DOHH2 (cell line): ENCODE measurements around the gene GCC2.

Source experiments
- CTCF ChIP-seq: fragments of 200-600 bp; sonication (generic); IDR thresholded peaks from one replicate; pipeline ENCODE4 v1.5.1; 2014; ENCODE audit warnings: antibody characterized with exemption, mild to moderate bottlenecking, low read depth, low read length; ENCODE audit not compliant: poor library complexity, severe bottlenecking
- EZH2phosphoT487 ChIP-seq: fragments of 200-600 bp; sonication (generic); IDR thresholded peaks from 2 replicates; pipeline ENCODE4 v1.6.1; 2017; ENCODE audit warnings: borderline replicate concordance, mild to moderate bottlenecking, antibody characterized with exemption, low read length, moderate library complexity, mixed read lengths

GRCh38 chr2:108534584-108535356 lies 85.8 kb downstream of the GCC2 start:
- TF ChIP-seq CTCF (no peak), EZH2phosphoT487 (no peak)
